K562 (cell line): Measurements from ENCODE around the gene SEMA4F. TPM values are rescaled to one million over a fixed set of nuclear protein-coding genes. Genes with fewer than 3 reads are reported as not detected.
"Not testable (repeated sequence)": the region's sequence is repeated elsewhere in the genome, so short reads cannot be mapped to it uniquely, and the experiment has no call there.

ENCODE experiments used
- ATAC-seq: fragments of 200-7000 bp; cut with Tn5 transposase; 3 replicates; pipeline ENCODE4 v1.9.1; 2020; ENCODE audit warnings: moderate library complexity
- BruUV-seq: library from RNA; stranded (reverse); fragments of 400-500 nt; replicated peaks from 2 replicates; lab custom pipeline; 2021; lab: Mats Ljungman, UMichigan
- CTCF ChIA-PET: fragments of 300-600 bp; formaldehyde crosslinking; extraction: SDS; loops from one replicate; lab custom pipeline; 2021; ENCODE audit warnings: low intra/inter-chr PET ratio; lab: Yijun Ruan, JAX
- POLR2A ChIA-PET: fragments of 300-600, 350-650 bp; sonication (Branson Sonifier 250); formaldehyde crosslinking; extraction: SDS; loops from one replicate; lab custom pipeline; 2021; ENCODE audit warnings: antibody characterized with exemption, inconsistent platforms; lab: Yijun Ruan, JAX
- DNase-seq, 4 experiments: peaks; one replicate each; pipeline versions ENCODE4 v3.0.0 to v3.0.0-alpha.2; 2011 to 2018; ENCODE audit warnings: low spot score in 3 of 4, mixed read lengths in 3 of 4; ENCODE audit errors: extremely low read depth in 1 of 4
- FAIRE-seq: peaks from 2 replicates; lab custom pipeline; 2011; peaks lifted over from hg19 to GRCh38; lab: Jason Lieb, UNC
- H2AFZ ChIP-seq: 2 replicates; pipeline ENCODE4 v1.6.0; 2011; ENCODE audit warnings: low read depth, low read length, control low read depth, inconsistent platforms
- H3K27ac ChIP-seq: fragments of 200-600 bp; 3 replicates; pipeline ENCODE4 v1.8.0; 2011; ENCODE audit warnings: low read depth, mild to moderate bottlenecking, control low read depth, inconsistent platforms, low read length, moderate library complexity, mixed read lengths; ENCODE audit errors: extremely low read depth
- H3K27me3 ChIP-seq, 2 experiments: fragments of 300-600 bp in 1 of 2; 2 replicates in 1 of 2; 3 replicates in 1 of 2; pipeline versions ENCODE4 v1.6.0 to v1.8.0; 2011; ENCODE audit warnings: inconsistent platforms in 2 of 2, low read length in 2 of 2, mild to moderate bottlenecking in 1 of 2, mixed read lengths in 1 of 2, moderate library complexity in 1 of 2; ENCODE audit not compliant: control insufficient read depth in 2 of 2, insufficient read depth in 2 of 2
- H3K36me3 ChIP-seq: fragments of 300-600 bp; 3 replicates; pipeline ENCODE4 v1.8.0; 2011; ENCODE audit warnings: mild to moderate bottlenecking, low read length, inconsistent platforms; ENCODE audit not compliant: control insufficient read depth, insufficient read depth
- H3K4me1 ChIP-seq, 2 experiments: fragments of 200-600 bp in 1 of 2; replicated peaks in 1 of 2; 2 replicates in 1 of 2; 3 replicates in 1 of 2; pipeline versions ENCODE4 v1.5.1 to v1.8.0; 2011; ENCODE audit warnings: inconsistent platforms in 2 of 2, low read length in 2 of 2, mild to moderate bottlenecking in 1 of 2, mixed read lengths in 1 of 2, moderate library complexity in 1 of 2; ENCODE audit not compliant: control insufficient read depth in 2 of 2, insufficient read depth in 2 of 2
- H3K4me2 ChIP-seq: 2 replicates; pipeline ENCODE4 v1.6.1; 2011; ENCODE audit warnings: low read length, control low read depth, inconsistent platforms, mixed read lengths; ENCODE audit not compliant: insufficient read depth
- H3K4me3 ChIP-seq: fragments of 200-600 bp; sonication (generic), shearing (Covaris generic); 2 replicates; pipeline ENCODE4 v1.5.1; 2016; ENCODE audit warnings: control low read depth, inconsistent platforms
- H3K79me2 ChIP-seq: fragments of 200-600 bp; 3 replicates; pipeline ENCODE4 v1.8.0; 2011; ENCODE audit warnings: low read length, inconsistent platforms; ENCODE audit not compliant: control insufficient read depth, insufficient read depth
- H3K9ac ChIP-seq, 2 experiments: 2 replicates each; pipeline versions ENCODE4 v1.6.0 to v1.6.1; 2011; ENCODE audit warnings: low read depth in 2 of 2, low read length in 2 of 2, control low read depth in 1 of 2, inconsistent platforms in 1 of 2, mild to moderate bottlenecking in 1 of 2, mixed read lengths in 1 of 2; ENCODE audit not compliant: insufficient read depth in 1 of 2
- H3K9me1 ChIP-seq: one replicate; pipeline ENCODE4 v1.6.0; 2011; ENCODE audit warnings: inconsistent platforms, mild to moderate bottlenecking, low read length, moderate library complexity; ENCODE audit not compliant: control insufficient read depth, insufficient read depth
- H3K9me3 ChIP-seq: replicated peaks from 2 replicates; pipeline ENCODE4 v1.5.1; 2011; ENCODE audit warnings: low read depth, low read length, inconsistent platforms; ENCODE audit not compliant: control insufficient read depth, insufficient read depth
- H4K20me1 ChIP-seq: replicated peaks from 2 replicates; pipeline ENCODE4 v1.6.1; 2011; ENCODE audit warnings: low read length, inconsistent platforms, mixed read lengths; ENCODE audit not compliant: control insufficient read depth, insufficient read depth
- FOXK1 ChIP-seq: sonication (generic); formaldehyde crosslinking; IDR thresholded peaks from 2 replicates; pipeline ENCODE4 v1.8.0; 2022; ENCODE audit warnings: missing genetic modification reagents, mild to moderate bottlenecking, borderline replicate concordance
- MEIS2 ChIP-seq: fragments of 450-650 bp; IDR thresholded peaks from 2 replicates; pipeline ENCODE4 v1.6.1; 2014; ENCODE audit warnings: mild to moderate bottlenecking; ENCODE audit not compliant: partially characterized antibody
- NFIX ChIP-seq: fragments of 250-450 bp; sonication (Bioruptor Pico); IDR thresholded peaks from 2 replicates; pipeline ENCODE4 v1.4.0; 2020; ENCODE audit warnings: low read depth, mild to moderate bottlenecking, moderate library complexity
- NR4A1 ChIP-seq, 2 experiments: fragments of 250-450 bp in 1 of 2; fragments of 450-650 bp in 1 of 2; sonication (Bioruptor Pico) in 1 of 2; IDR thresholded peaks; 2 replicates each; pipeline versions ENCODE4 v1.4.0 to v1.6.1; 2016 to 2020; ENCODE audit warnings: mild to moderate bottlenecking in 2 of 2, missing compliant biosample characterization in 1 of 2, missing genetic modification characterization in 1 of 2, moderate library complexity in 1 of 2
- NUFIP1 ChIP-seq: fragments of 450-650 bp; IDR thresholded peaks from 2 replicates; pipeline ENCODE4 v1.6.1; 2018; ENCODE audit not compliant: partially characterized antibody
- RUNX1 ChIP-seq: sonication (generic); IDR thresholded peaks from 2 replicates; pipeline ENCODE4 v1.6.1; 2016; ENCODE audit warnings: antibody characterized with exemption, low read depth
- THRA ChIP-seq: fragments of 450-650 bp; IDR thresholded peaks from 2 replicates; pipeline ENCODE4 v1.6.1; 2017; ENCODE audit warnings: mild to moderate bottlenecking, moderate library complexity
- ZBTB11 ChIP-seq, 3 experiments: fragments of 200-800 bp in 1 of 3; fragments of 250-450 bp in 1 of 3; fragments of 450-650 bp in 1 of 3; sonication (Bioruptor Pico) in 1 of 3; sonication (Bioruptor generic) in 1 of 3; formaldehyde crosslinking in 1 of 3; IDR thresholded peaks; 2 replicates each; pipeline versions ENCODE4 v1.6.1 to v1.8.0; 2016 to 2022; ENCODE audit warnings: mild to moderate bottlenecking in 2 of 3, missing genetic modification characterization in 2 of 3, missing compliant biosample characterization in 1 of 3, moderate library complexity in 1 of 3
- ZNF146 ChIP-seq: IDR thresholded peaks from one replicate; pipeline ENCODE4 v1.6.1; 2018; ENCODE audit warnings: missing compliant biosample characterization; ENCODE audit not compliant: unreplicated experiment
- WGBS: fragments of 100-300 bp; shearing (Covaris generic); methylation state at CpG from one replicate; pipeline ENCODE4 v1.1.6; 2016; ENCODE audit warnings: low coverage, mixed read lengths; ENCODE audit not compliant: insufficient coverage; ENCODE audit errors: missing lambda C conversion rate; 5-methylcytosine and 5-hydroxymethylcytosine counted together
- in situ Hi-C: fragments of 300-500 bp; cut with MboI; formaldehyde crosslinking; loops from 4 replicates; pipeline ENCODE4 v1.15.0; 2018; ENCODE audit warnings: inconsistent platforms, mixed read lengths
- intact Hi-C: fragments of 100-400 bp; cut with micrococcal nuclease; formaldehyde crosslinking; loops from 2 replicates; pipeline ENCODE4 v1.14.2; 2022
- polyA plus RNA-seq, 8 experiments: library from polyadenylated mRNA; depleted of rRNA in 4 of 8; stranded (reverse) in 5 of 8; unstranded in 3 of 8; fragments of >200 nt; fragmentation: Nextera tagmentation in 2 of 8; fragmentation: Illumina TruSeq in 1 of 8; extraction: Ambion mirVana in 2 of 8; extraction: Trizol in 1 of 8; gene quantifications; 2 replicates each; pipeline versions ENCODE4 v1.2.1 to v1.2.3, GENCODE V29; 2011 to 2014; ENCODE audit warnings: inconsistent platforms in 1 of 8, missing spikeins in 1 of 8
- total RNA-seq, 7 experiments: library from RNA; depleted of rRNA in 6 of 7; stranded (reverse); fragments of >200 nt in 6 of 7; fragmentation: Illumina TruSeq in 2 of 7; extraction: Trizol in 2 of 7; gene quantifications; 2 replicates each; pipeline versions ENCODE4 v1.2.1 to v1.2.3, GENCODE V29; 2011 to 2021; ENCODE audit warnings: low replicate concordance in 1 of 7

Gene SEMA4F
- total and polyA plus RNA-seq, 9 of the 15 experiments (the other 6 are each of a cell fraction or from before 2014, with no cell fraction given): 0.08 to 1.6 (median 0.33) TPM

GRCh38 chr2:74630454-74630853 is 23.6 kb upstream of the SEMA4F start:
- H2AFZ ChIP-seq, H3K4me3 ChIP-seq, H3K9me1 ChIP-seq, CTCF ChIA-PET, in situ Hi-C loops, H3K36me3 ChIP-seq, H3K4me2 ChIP-seq, H3K27me3 ChIP-seq, intact Hi-C loops, BruUV-seq, DNase-seq, H3K9ac ChIP-seq, ATAC-seq, H3K79me2 ChIP-seq, H3K4me1 ChIP-seq, H3K9me3 ChIP-seq, H4K20me1 ChIP-seq, POLR2A ChIA-PET, FAIRE-seq, H3K27ac ChIP-seq: not testable (repeated sequence)
- 64% methylated on average over 3 of the region's 3 CpGs for WGBS
- peak; percentile 65 for TF ChIP-seq ZNF146

GRCh38 chr2:74632209-74632938 is 21.7 kb upstream of the SEMA4F start:
- Histone ChIP-seq H3K27me3 (no peaks in the 10 kb centered on the region; a peak in 1 of 5 replicates), H3K36me3 (no peaks in the 10 kb centered on the region), H3K9me3 (no peaks in the 10 kb centered on the region), H3K27ac (no peak overlapping the region), H3K79me2 (no peaks in the 10 kb centered on the region), H3K4me1 (no peaks in the 10 kb centered on the region), H3K4me3 (no peak overlapping the region), H3K4me2 (no peak overlapping the region), H3K9ac (no peak overlapping the region), H4K20me1 (no peaks in the 10 kb centered on the region), H3K9me1 (no peaks in the 10 kb centered on the region), H2AFZ (peak overlapping the region; percentile 77)
- intact Hi-C loops (no loop called here), in situ Hi-C loops (no loop called here)
- 17% methylated on average over 3 of the region's 3 CpGs for WGBS
- FAIRE-seq: peak; percentile 72
- ChIA-PET CTCF (no interaction called here), POLR2A (interaction anchor here (0.6 to 2.1 kb wide), 2 partner anchors 13 to 129 kb away, joined by 3 to 9 read pairs; no protein-coding TSS in a partner anchor)
- peak in 1 of 4 experiments; percentile 14 for DNase-seq
- ATAC-seq: peak; percentile 78
- BruUV-seq: no TSS peak
- TF ChIP-seq MEIS2 (peak; percentile 57), NR4A1 (CRISPR knock-in tag; IDR thresholded peaks at IDR 0.05) (no peak), NR4A1 (tag; IDR thresholded peaks at IDR 0.05) (no peak), NUFIP1 (no peak), THRA (no peak), FOXK1 (no peak), ZBTB11 (CRISPR knock-in tag; IDR thresholded peaks at IDR 0.05) (no peak), RUNX1 (no peak), NFIX (no peak)
